ENCODE results near the gene RNASE4. TPM values are rescaled to one million over a fixed set of nuclear protein-coding genes. Genes with fewer than 3 reads are reported as not detected.
"Not testable (repeated sequence)": the region's sequence is repeated elsewhere in the genome, so short reads cannot be mapped to it uniquely, and the experiment has no call there.

Gene RNASE4
- total RNA-seq, 4 donors from 2014 or later = 90.9 to 193 (median 118) TPM

- H3K36me3 ChIP-seq = no peaks in the 10 kb centered on the region
- TF ChIP-seq, protein P1, sequence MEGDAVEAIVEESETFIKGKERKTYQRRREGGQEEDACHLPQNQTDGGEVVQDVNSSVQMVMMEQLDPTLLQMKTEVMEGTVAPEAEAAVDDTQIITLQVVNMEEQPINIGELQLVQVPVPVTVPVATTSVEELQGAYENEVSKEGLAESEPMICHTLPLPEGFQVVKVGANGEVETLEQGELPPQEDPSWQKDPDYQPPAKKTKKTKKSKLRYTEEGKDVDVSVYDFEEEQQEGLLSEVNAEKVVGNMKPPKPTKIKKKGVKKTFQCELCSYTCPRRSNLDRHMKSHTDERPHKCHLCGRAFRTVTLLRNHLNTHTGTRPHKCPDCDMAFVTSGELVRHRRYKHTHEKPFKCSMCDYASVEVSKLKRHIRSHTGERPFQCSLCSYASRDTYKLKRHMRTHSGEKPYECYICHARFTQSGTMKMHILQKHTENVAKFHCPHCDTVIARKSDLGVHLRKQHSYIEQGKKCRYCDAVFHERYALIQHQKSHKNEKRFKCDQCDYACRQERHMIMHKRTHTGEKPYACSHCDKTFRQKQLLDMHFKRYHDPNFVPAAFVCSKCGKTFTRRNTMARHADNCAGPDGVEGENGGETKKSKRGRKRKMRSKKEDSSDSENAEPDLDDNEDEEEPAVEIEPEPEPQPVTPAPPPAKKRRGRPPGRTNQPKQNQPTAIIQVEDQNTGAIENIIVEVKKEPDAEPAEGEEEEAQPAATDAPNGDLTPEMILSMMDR (IDR thresholded peaks at IDR 0.05) = no peak
- TF ChIP-seq EP300 (IDR thresholded peaks at IDR 0.05) (no peak), POLR2A (IDR thresholded peaks at IDR 0.05) (no peak)
- H3K27ac ChIP-seq = no peak overlapping the region
- H3K4me3 ChIP-seq = no peak overlapping the region
- peaks cover 0 to 9% (median 0%) of the 10 kb centered on the region in 4 donors for H3K4me1 ChIP-seq
- WGBS, 2 donors = 45 to 46% methylated on average over 4 of the region's 4 CpGs
- no peaks in the 10 kb centered on the region for H3K9me3 ChIP-seq
- H3K27me3 ChIP-seq = no peaks in the 10 kb centered on the region
- DNase-seq (ENCODE audit: low spot score in 2 of 2) = no peak
Measured at GRCh38 chr14:20734430-20734806, 50.1 kb downstream of the RNASE4 start.

DNA sequence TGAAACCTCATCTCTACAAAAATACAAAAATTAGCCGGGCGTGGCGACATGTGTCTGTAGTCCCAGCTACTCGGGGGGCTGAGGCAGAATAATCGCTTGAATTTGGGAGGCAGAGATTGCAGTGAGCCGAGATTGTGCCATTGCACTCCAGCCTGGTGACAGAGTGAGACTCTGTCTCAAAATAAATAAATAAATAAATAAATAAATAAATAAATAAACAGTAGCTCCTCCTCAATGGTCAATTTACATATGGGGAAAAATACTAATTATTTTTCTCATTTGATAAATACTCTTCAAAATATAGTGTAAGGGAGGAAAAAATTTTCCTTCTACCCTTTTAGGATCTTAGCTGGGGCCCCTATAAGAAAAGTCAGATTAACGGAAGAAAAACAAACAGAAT, 53.9 kb downstream of the RNASE4 start:
- not testable (repeated sequence) for H3K27ac ChIP-seq; H3K27me3 ChIP-seq; DNase-seq (ENCODE audit: low spot score in 2 of 2); H3K4me1 ChIP-seq; H3K9me3 ChIP-seq; H3K4me3 ChIP-seq; H3K36me3 ChIP-seq
- WGBS, 2 donors = 80 to 94% methylated on average over 7 of the region's 7 CpGs

GRCh38 chr14:20742132-20742531, 57.8 kb downstream of the RNASE4 start:
- TF ChIP-seq, protein P1 (IDR thresholded peaks at IDR 0.05) = no peak
- TF ChIP-seq POLR2A (IDR thresholded peaks at IDR 0.05) (no peak), EP300 (IDR thresholded peaks at IDR 0.05) (no peak)
- H3K36me3 ChIP-seq = no peaks in the 10 kb centered on the region
- H3K9me3 ChIP-seq = no peaks in the 10 kb centered on the region
- no peaks in the 10 kb centered on the region for H3K4me1 ChIP-seq
- no peak overlapping the region for H3K4me3 ChIP-seq
- WGBS, 2 donors = 87 to 91% methylated on average over 4 of the region's 4 CpGs
- no peaks in the 10 kb centered on the region for H3K27me3 ChIP-seq
- H3K27ac ChIP-seq = no peak overlapping the region
- no peak for DNase-seq (ENCODE audit: low spot score in 2 of 2)

DNA sequence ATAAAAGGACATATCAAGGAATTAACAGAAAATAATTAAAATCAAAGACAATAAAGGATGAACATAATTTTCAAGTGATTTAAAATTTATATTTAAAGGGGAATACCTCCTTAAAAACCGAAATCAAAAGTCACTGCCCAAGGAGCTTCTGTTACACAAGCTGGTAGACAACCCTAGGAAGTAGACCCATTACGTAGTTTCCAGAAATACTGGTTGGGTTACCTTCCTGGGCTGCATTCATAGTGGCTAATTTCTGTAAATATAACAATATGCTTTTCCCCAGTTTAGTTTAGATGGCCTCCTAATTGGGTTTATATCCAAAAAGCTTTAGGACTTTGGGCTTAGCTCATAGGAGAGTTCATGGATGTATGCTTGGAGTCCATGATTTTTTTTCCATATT, 59.2 kb downstream of the RNASE4 start:
- TF ChIP-seq EP300 (IDR thresholded peaks at IDR 0.05) (no peak), POLR2A (IDR thresholded peaks at IDR 0.05) (no peak)
- TF ChIP-seq, protein P1 (IDR thresholded peaks at IDR 0.05) = no peak

GRCh38 chr14:20745571-20746358, 61.4 kb downstream of the RNASE4 start, which contains the start of gene EDDM3A:
Gene EDDM3A (plus strand): TSS chr14:20745887. CDS start chr14:20747581, 1,694 bp downstream.
- Histone ChIP-seq H3K9me3 (no peaks in the 10 kb centered on the region), H3K4me1 (no peaks in the 10 kb centered on the region), H3K4me3 (no peak within 1 kb of the TSS), H3K36me3 (no peaks in the 10 kb centered on the region), H3K27ac (no peak within 1 kb of the TSS), H3K27me3 (no peaks in the 10 kb centered on the region)
- no peak for TF ChIP-seq POLR2A (IDR thresholded peaks at IDR 0.05)
- TF ChIP-seq EP300 (IDR thresholded peaks at IDR 0.05) = no peak
- TF ChIP-seq, protein P1 (IDR thresholded peaks at IDR 0.05) = no peak
- WGBS, 2 donors = 70 to 74% methylated on average over 6 of the region's 6 CpGs
- DNase-seq (ENCODE audit: low spot score in 2 of 2) = no peak

More for the DNA sequence above, 59.2 kb downstream of the RNASE4 start:
- 89 to 90% methylated on average over 2 of the region's 2 CpGs for WGBS, 2 donors
- H3K4me1 ChIP-seq = no peaks in the 10 kb centered on the region
- no peak overlapping the region for H3K27ac ChIP-seq
- H3K9me3 ChIP-seq = no peaks in the 10 kb centered on the region
- no peaks in the 10 kb centered on the region for H3K36me3 ChIP-seq
- no peaks in the 10 kb centered on the region for H3K27me3 ChIP-seq
- no peak for DNase-seq (ENCODE audit: low spot score in 2 of 2)
- no peak overlapping the region for H3K4me3 ChIP-seq
